SK-N-SH treated with all-trans-retinoic acid at 6 μM for 48 hours (cell line): ENCODE measurements around the gene TTC27.

Experiments
- ATAC-seq: fragments of 200-7000 bp; cut with Tn5 transposase; 3 replicates; pipeline ENCODE4 v1.9.1; 2020; ENCODE audit warnings: mild to moderate bottlenecking, moderate library complexity
- ARNTL ChIP-seq: fragments of 450-650 bp; formaldehyde crosslinking; IDR thresholded peaks from 2 replicates; pipeline ENCODE4 v1.5.0; 2020; ENCODE audit warnings: low read depth, mild to moderate bottlenecking, moderate library complexity, borderline replicate concordance
- BACH2 ChIP-seq: fragments of 250-450 bp; sonication (Bioruptor Pico); IDR thresholded peaks from 2 replicates; pipeline ENCODE4 v1.9.0; 2021; ENCODE audit warnings: mild to moderate bottlenecking, borderline replicate concordance
- CSDC2 ChIP-seq: fragments of 250-450 bp; sonication (Bioruptor Pico); IDR thresholded peaks from 2 replicates; pipeline ENCODE4 v1.5.0; 2020; ENCODE audit warnings: mild to moderate bottlenecking, moderate library complexity
- CSRNP3 ChIP-seq: fragments of 250-450 bp; sonication (Bioruptor Pico); IDR thresholded peaks from 2 replicates; pipeline ENCODE4 v1.5.1; 2021; ENCODE audit warnings: mild to moderate bottlenecking, moderate library complexity
- ESRRG ChIP-seq: fragments of 250-450 bp; sonication (Bioruptor Pico); IDR thresholded peaks from 2 replicates; pipeline ENCODE4 v1.6.1; 2021; ENCODE audit warnings: mild to moderate bottlenecking
- GLIS3 ChIP-seq: fragments of 250-450 bp; sonication (Bioruptor Pico); IDR thresholded peaks from 2 replicates; pipeline ENCODE4 v1.5.0; 2020; ENCODE audit warnings: mild to moderate bottlenecking, moderate library complexity
- ISL1 ChIP-seq: fragments of 250-450 bp; sonication (Bioruptor Pico); IDR thresholded peaks from 2 replicates; pipeline ENCODE4 v2.1.2; 2022; ENCODE audit warnings: mild to moderate bottlenecking, moderate library complexity
- OSR1 ChIP-seq: fragments of 250-450 bp; sonication (Bioruptor Pico); IDR thresholded peaks from 2 replicates; pipeline ENCODE4 v1.8.0; 2022; ENCODE audit warnings: moderate library complexity, mild to moderate bottlenecking, inconsistent platforms
- PATZ1 ChIP-seq: fragments of 250-450 bp; sonication (Bioruptor Pico); IDR thresholded peaks from 2 replicates; pipeline ENCODE4 v1.8.0; 2020; ENCODE audit warnings: mild to moderate bottlenecking, moderate library complexity, borderline replicate concordance
- POU6F1 ChIP-seq: fragments of 250-450 bp; sonication (Bioruptor Pico); IDR thresholded peaks from 2 replicates; pipeline ENCODE4 v1.8.0; 2021; ENCODE audit warnings: low read depth, mild to moderate bottlenecking, moderate library complexity, borderline replicate concordance
- PPARA ChIP-seq: fragments of 250-450 bp; sonication (Bioruptor Pico); IDR thresholded peaks from 2 replicates; pipeline ENCODE4 v1.5.0; 2020; ENCODE audit warnings: mild to moderate bottlenecking, borderline replicate concordance
- RARB ChIP-seq: fragments of 250-450 bp; sonication (Bioruptor Pico); IDR thresholded peaks from 2 replicates; pipeline ENCODE4 v1.8.0; 2021; ENCODE audit warnings: mild to moderate bottlenecking, moderate library complexity
- SNAI2 ChIP-seq: fragments of 250-450 bp; sonication (Bioruptor Pico); IDR thresholded peaks from 2 replicates; pipeline ENCODE4 v1.5.0; 2020; ENCODE audit warnings: mild to moderate bottlenecking, moderate library complexity
- TCF4 ChIP-seq: fragments of 250-450 bp; sonication (Bioruptor Pico); IDR thresholded peaks from 2 replicates; pipeline ENCODE4 v1.8.0; 2021; ENCODE audit warnings: mild to moderate bottlenecking, moderate library complexity, borderline replicate concordance
- ZC3H10 ChIP-seq: fragments of 250-450 bp; sonication (Bioruptor Pico); IDR thresholded peaks from 2 replicates; pipeline ENCODE4 v1.5.1; 2021; ENCODE audit warnings: mild to moderate bottlenecking, moderate library complexity
- ZFP3 ChIP-seq: fragments of 250-450 bp; sonication (Bioruptor Pico); IDR thresholded peaks from 2 replicates; pipeline ENCODE4 v1.5.0; 2020; ENCODE audit warnings: mild to moderate bottlenecking, moderate library complexity
- ZNF565 ChIP-seq: fragments of 450-650 bp; formaldehyde crosslinking; conservative IDR thresholded peaks from 2 replicates; pipeline ENCODE4 v1.5.0; 2020; ENCODE audit warnings: low read depth, mild to moderate bottlenecking, moderate library complexity
- ZNF70 ChIP-seq: fragments of 450-650 bp; formaldehyde crosslinking; IDR thresholded peaks from 2 replicates; pipeline ENCODE4 v1.5.0; 2020; ENCODE audit warnings: mild to moderate bottlenecking, moderate library complexity

TTC27 gene

DNA sequence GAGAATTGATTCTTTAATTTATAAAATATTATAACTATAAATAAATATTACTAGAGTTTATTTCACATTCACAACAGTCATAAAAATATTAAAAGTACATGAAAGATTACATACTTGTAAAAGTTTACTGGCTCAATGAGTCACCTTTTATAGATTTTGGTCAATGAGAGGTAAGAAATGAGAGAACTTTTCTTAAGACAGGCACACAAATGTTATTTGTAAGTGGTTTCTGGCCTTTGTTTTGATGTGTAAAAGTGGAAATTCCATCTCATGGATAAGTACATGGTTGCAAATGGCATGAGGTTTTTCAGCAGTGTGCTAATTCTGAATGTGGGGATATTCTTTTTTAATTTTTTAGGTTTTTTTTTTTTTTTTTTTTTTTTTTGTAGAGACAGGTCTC, 63.8 kb downstream of the TTC27 start:
- no peak for TF ChIP-seq GLIS3 (CRISPR knock-in tag)
- TF ChIP-seq ZC3H10 (CRISPR knock-in tag): no peak
- TF ChIP-seq PATZ1: no peak
- TF ChIP-seq ZFP3 (CRISPR knock-in tag): no peak
- TF ChIP-seq ESRRG: no peak
- no peak for ATAC-seq

DNA sequence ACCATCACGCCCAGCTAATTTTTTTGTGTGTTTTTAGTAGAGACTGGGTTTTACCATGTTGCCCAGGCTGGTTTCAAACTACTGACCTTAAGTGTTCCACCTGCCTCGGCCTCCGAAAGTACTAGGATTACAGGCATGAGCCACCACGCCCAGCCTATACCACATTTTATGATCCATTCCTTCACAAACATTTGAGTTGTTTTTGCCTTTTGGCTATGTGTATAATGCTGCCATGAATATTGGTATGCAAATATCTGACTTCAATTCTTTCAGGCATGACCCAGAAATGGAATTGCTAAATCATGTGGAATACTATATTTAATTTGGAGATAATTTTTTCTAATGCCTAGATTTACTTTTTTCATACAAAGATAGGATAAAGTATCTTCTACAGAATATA, 68.6 kb downstream of the TTC27 start:
- TF ChIP-seq ISL1 (CRISPR knock-in tag) (no peak), SNAI2 (CRISPR knock-in tag) (no peak), PATZ1 (no peak), CSDC2 (no peak), ZNF565 (no peak), ZC3H10 (CRISPR knock-in tag) (no peak), OSR1 (CRISPR knock-in tag) (no peak), RARB (CRISPR knock-in tag) (no peak), PPARA (CRISPR knock-in tag) (no peak)
- no peak for ATAC-seq

GRCh38 chr2:32697156-32697555, 69.3 kb downstream of the TTC27 start:
- ATAC-seq: peak; percentile 73
- TF ChIP-seq ISL1 (CRISPR knock-in tag) (peak; percentile 29; the same call in 1 of the 2 replicates), PATZ1 (no peak), ESRRG (no peak), ZFP3 (CRISPR knock-in tag) (0 out of 2 replicates have a peak, but pooled peaks have one; percentile 23), OSR1 (CRISPR knock-in tag) (no peak), RARB (CRISPR knock-in tag) (no peak)

DNA sequence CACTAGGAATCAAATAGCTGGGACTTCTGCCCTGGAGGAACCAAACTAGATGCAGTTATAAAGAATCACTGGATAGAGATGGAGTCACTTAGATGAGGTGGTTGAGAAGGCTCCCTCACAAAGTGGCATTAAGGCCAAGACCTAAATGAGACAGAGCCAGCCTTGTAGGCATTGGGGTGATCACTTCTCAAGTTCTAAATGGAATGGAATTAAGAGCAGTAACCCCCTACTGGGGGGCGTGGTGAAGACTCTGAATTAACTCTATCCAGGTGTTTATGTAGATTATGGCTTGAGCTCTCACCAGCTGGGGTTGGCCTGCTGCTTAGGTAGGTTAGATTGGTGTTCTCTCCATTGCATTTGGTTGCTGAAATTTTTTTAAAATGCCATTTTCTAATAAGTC, 71.3 kb downstream of the TTC27 start:
- no peak for TF ChIP-seq ARNTL (CRISPR knock-in tag)
- no peak for TF ChIP-seq RARB (CRISPR knock-in tag)

GRCh38 chr2:32701806-32702205, 74.0 kb downstream of the TTC27 start:
- no peak for ATAC-seq
- TF ChIP-seq BACH2 (no peak), PPARA (CRISPR knock-in tag) (no peak), POU6F1 (CRISPR knock-in tag) (no peak), PATZ1 (no peak), ZNF70 (CRISPR knock-in tag) (no peak), ESRRG (no peak), GLIS3 (CRISPR knock-in tag) (no peak), TCF4 (CRISPR knock-in tag) (no peak), OSR1 (CRISPR knock-in tag) (no peak), CSRNP3 (CRISPR knock-in tag) (no peak), ZC3H10 (CRISPR knock-in tag) (no peak)
- TF ChIP-seq, all 23 proteins: peak for 0

More for the DNA sequence above, 71.3 kb downstream of the TTC27 start:
- no peak for ATAC-seq
